ENCODE results near the gene PRIMA1.

PRIMA1 gene

GRCh38 chr14:93705513-93706156 is 82.7 kb downstream of the PRIMA1 start:
- no peak overlapping the region for H3K4me3 ChIP-seq (ENCODE audit: insufficient read depth, low read depth, low read length)

GRCh38 chr14:93703941-93704340 is 84.3 kb downstream of the PRIMA1 start:
- Histone ChIP-seq H3K4me1 (ENCODE audit: control insufficient read depth, insufficient read depth, low read length) (no peaks in the 10 kb centered on the region), H3K36me3 (ENCODE audit: control insufficient read depth, insufficient read depth, low read length) (no peaks in the 10 kb centered on the region), H3K9me3 (ENCODE audit: control insufficient read depth, low read length) (no peaks in the 10 kb centered on the region), H3K27me3 (ENCODE audit: control insufficient read depth, insufficient read depth, low read length, poor library complexity, severe bottlenecking) (no peaks in the 10 kb centered on the region), H3K4me3 (ENCODE audit: insufficient read depth, low read depth, low read length) (no peak overlapping the region), H3K27ac (ENCODE audit: insufficient read depth, low read depth, low read length, poor library complexity, severe bottlenecking) (no peak overlapping the region)
- WGBS, 2 experiments = 95 to 97% methylated on average over 5 to 6 of the region's 6 CpGs

More at GRCh38 chr14:93705513-93706156, 82.7 kb downstream of the PRIMA1 start:
- no peaks in the 10 kb centered on the region for H3K36me3 ChIP-seq (ENCODE audit: control insufficient read depth, insufficient read depth, low read length)
- 94 to 95% methylated on average over 15 of the region's 15 CpGs for WGBS, 2 experiments
- no peak overlapping the region for H3K27ac ChIP-seq (ENCODE audit: insufficient read depth, low read depth, low read length, poor library complexity, severe bottlenecking)
- H3K4me1 ChIP-seq (ENCODE audit: control insufficient read depth, insufficient read depth, low read length) = no peaks in the 10 kb centered on the region
- H3K9me3 ChIP-seq (ENCODE audit: control insufficient read depth, low read length) = no peaks in the 10 kb centered on the region
- H3K27me3 ChIP-seq (ENCODE audit: control insufficient read depth, insufficient read depth, low read length, poor library complexity, severe bottlenecking) = no peaks in the 10 kb centered on the region

- Histone ChIP-seq H3K9me3 (ENCODE audit: control insufficient read depth, low read length) (no peaks in the 10 kb centered on the region), H3K27me3 (ENCODE audit: control insufficient read depth, insufficient read depth, low read length, poor library complexity, severe bottlenecking) (no peaks in the 10 kb centered on the region), H3K4me3 (ENCODE audit: insufficient read depth, low read depth, low read length) (no peak overlapping the region), H3K4me1 (ENCODE audit: control insufficient read depth, insufficient read depth, low read length) (no peaks in the 10 kb centered on the region), H3K27ac (ENCODE audit: insufficient read depth, low read depth, low read length, poor library complexity, severe bottlenecking) (no peak overlapping the region), H3K36me3 (ENCODE audit: control insufficient read depth, insufficient read depth, low read length) (no peaks in the 10 kb centered on the region)
- 88 to 90% methylated on average over 6 of the region's 6 CpGs for WGBS, 2 experiments
Measured at GRCh38 chr14:93702946-93703345, 85.3 kb downstream of the PRIMA1 start.

- Histone ChIP-seq H3K4me3 (ENCODE audit: insufficient read depth, low read depth, low read length) (no peak overlapping the region), H3K4me1 (ENCODE audit: control insufficient read depth, insufficient read depth, low read length) (no peaks in the 10 kb centered on the region), H3K9me3 (ENCODE audit: control insufficient read depth, low read length) (no peaks in the 10 kb centered on the region), H3K27ac (ENCODE audit: insufficient read depth, low read depth, low read length, poor library complexity, severe bottlenecking) (no peak overlapping the region), H3K27me3 (ENCODE audit: control insufficient read depth, insufficient read depth, low read length, poor library complexity, severe bottlenecking) (no peaks in the 10 kb centered on the region), H3K36me3 (ENCODE audit: control insufficient read depth, insufficient read depth, low read length) (no peaks in the 10 kb centered on the region)
- WGBS, 2 experiments = 98% methylated on average over 2 of the region's 2 CpGs
Measured at GRCh38 chr14:93701562-93701961, 86.7 kb downstream of the PRIMA1 start.

GRCh38 chr14:93700928-93701327 is 87.4 kb downstream of the PRIMA1 start:
- H3K4me1 ChIP-seq (ENCODE audit: control insufficient read depth, insufficient read depth, low read length) = no peaks in the 10 kb centered on the region
- no peaks in the 10 kb centered on the region for H3K27me3 ChIP-seq (ENCODE audit: control insufficient read depth, insufficient read depth, low read length, poor library complexity, severe bottlenecking)
- no peaks in the 10 kb centered on the region for H3K36me3 ChIP-seq (ENCODE audit: control insufficient read depth, insufficient read depth, low read length)
- H3K27ac ChIP-seq (ENCODE audit: insufficient read depth, low read depth, low read length, poor library complexity, severe bottlenecking) = no peak overlapping the region
- no peak overlapping the region for H3K4me3 ChIP-seq (ENCODE audit: insufficient read depth, low read depth, low read length)
- H3K9me3 ChIP-seq (ENCODE audit: control insufficient read depth, low read length) = no peaks in the 10 kb centered on the region

GRCh38 chr14:93693914-93694313 is 94.4 kb downstream of the PRIMA1 start:
- H3K27me3 ChIP-seq (ENCODE audit: control insufficient read depth, insufficient read depth, low read length, poor library complexity, severe bottlenecking) = no peaks in the 10 kb centered on the region
- WGBS, 2 experiments = 6 to 15% methylated on average over 6 of the region's 6 CpGs
- peak overlapping the region; percentile 65 for H3K27ac ChIP-seq (ENCODE audit: insufficient read depth, low read depth, low read length, poor library complexity, severe bottlenecking)
- peaks cover 29% of the 10 kb centered on the region for H3K4me1 ChIP-seq (ENCODE audit: control insufficient read depth, insufficient read depth, low read length)
- H3K36me3 ChIP-seq (ENCODE audit: control insufficient read depth, insufficient read depth, low read length) = no peaks in the 10 kb centered on the region
- no peaks in the 10 kb centered on the region for H3K9me3 ChIP-seq (ENCODE audit: control insufficient read depth, low read length)
- H3K4me3 ChIP-seq (ENCODE audit: insufficient read depth, low read depth, low read length) = no peak overlapping the region

GRCh38 chr14:93691042-93691780 is 97.1 kb downstream of the PRIMA1 start:
- 92 to 93% methylated on average over 16 of the region's 16 CpGs for WGBS, 2 experiments
- Histone ChIP-seq H3K4me1 (ENCODE audit: control insufficient read depth, insufficient read depth, low read length) (peaks cover 40% of the 10 kb centered on the region), H3K27me3 (ENCODE audit: control insufficient read depth, insufficient read depth, low read length, poor library complexity, severe bottlenecking) (no peaks in the 10 kb centered on the region), H3K27ac (ENCODE audit: insufficient read depth, low read depth, low read length, poor library complexity, severe bottlenecking) (no peak overlapping the region), H3K9me3 (ENCODE audit: control insufficient read depth, low read length) (no peaks in the 10 kb centered on the region), H3K4me3 (ENCODE audit: insufficient read depth, low read depth, low read length) (no peak overlapping the region), H3K36me3 (ENCODE audit: control insufficient read depth, insufficient read depth, low read length) (no peaks in the 10 kb centered on the region)

- Histone ChIP-seq H3K27me3 (ENCODE audit: control insufficient read depth, insufficient read depth, low read length, poor library complexity, severe bottlenecking) (no peaks in the 10 kb centered on the region), H3K27ac (ENCODE audit: insufficient read depth, low read depth, low read length, poor library complexity, severe bottlenecking) (peak overlapping the region; percentile 6), H3K4me1 (ENCODE audit: control insufficient read depth, insufficient read depth, low read length) (peaks cover 48% of the 10 kb centered on the region), H3K36me3 (ENCODE audit: control insufficient read depth, insufficient read depth, low read length) (no peaks in the 10 kb centered on the region), H3K4me3 (ENCODE audit: insufficient read depth, low read depth, low read length) (no peak overlapping the region), H3K9me3 (ENCODE audit: control insufficient read depth, low read length) (no peaks in the 10 kb centered on the region)
- 81 to 83% methylated on average over 6 of the region's 6 CpGs for WGBS, 2 experiments
Measured at GRCh38 chr14:93690146-93690545, 98.1 kb downstream of the PRIMA1 start.

DNA sequence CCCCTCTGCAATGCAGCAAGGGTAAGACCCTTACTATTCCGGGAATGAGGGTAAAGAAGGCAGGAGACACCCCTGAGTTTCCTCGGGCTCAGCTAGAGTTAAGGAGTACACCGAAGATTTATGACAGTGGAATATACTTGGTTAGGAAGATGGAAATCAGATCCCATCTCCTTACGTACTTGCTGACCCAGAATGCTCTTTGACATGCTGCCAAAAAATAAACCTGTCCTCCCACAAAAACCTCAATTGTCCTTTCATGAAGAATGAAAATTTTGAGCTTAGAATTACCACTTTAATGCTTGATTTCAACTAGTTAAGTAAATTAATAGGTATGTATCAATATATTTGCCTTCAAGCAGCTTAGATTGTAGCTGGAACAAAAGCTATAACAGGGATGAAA is 99.5 kb downstream of the PRIMA1 start:
- no peak overlapping the region for H3K4me3 ChIP-seq (ENCODE audit: insufficient read depth, low read depth, low read length)
- WGBS, 2 experiments = 51 to 61% methylated on average over 3 to 4 of the region's 4 CpGs
- H3K36me3 ChIP-seq (ENCODE audit: control insufficient read depth, insufficient read depth, low read length) = no peaks in the 10 kb centered on the region
- H3K4me1 ChIP-seq (ENCODE audit: control insufficient read depth, insufficient read depth, low read length) = peaks cover 42% of the 10 kb centered on the region
- peak overlapping the region; percentile 76 for H3K27ac ChIP-seq (ENCODE audit: insufficient read depth, low read depth, low read length, poor library complexity, severe bottlenecking)
- no peaks in the 10 kb centered on the region for H3K27me3 ChIP-seq (ENCODE audit: control insufficient read depth, insufficient read depth, low read length, poor library complexity, severe bottlenecking)
- no peaks in the 10 kb centered on the region for H3K9me3 ChIP-seq (ENCODE audit: control insufficient read depth, low read length)

DNA sequence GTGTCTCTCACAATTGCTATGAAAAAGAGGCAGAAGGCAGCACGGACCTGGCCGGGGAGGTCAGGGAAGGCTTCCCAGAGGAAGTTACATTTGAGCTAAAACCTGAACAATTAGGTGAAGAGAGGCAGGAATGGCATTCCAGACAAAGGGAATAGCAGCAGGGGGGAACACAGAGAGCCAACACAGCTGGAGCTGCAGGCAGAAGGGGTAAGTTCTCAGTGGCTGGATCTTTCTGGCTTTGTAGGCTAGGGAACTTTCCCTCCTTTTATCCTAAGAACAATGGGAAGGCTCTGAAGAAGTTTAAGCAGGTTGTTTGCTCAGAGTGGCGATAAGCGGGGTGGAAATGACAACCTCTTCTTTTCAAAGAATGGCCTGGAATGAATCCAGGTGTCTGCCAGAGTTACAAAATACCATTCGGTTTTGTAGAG is 100.0 kb downstream of the PRIMA1 start:
- H3K27ac ChIP-seq (ENCODE audit: insufficient read depth, low read depth, low read length, poor library complexity, severe bottlenecking) = peak overlapping the region; percentile 76
- no peaks in the 10 kb centered on the region for H3K9me3 ChIP-seq (ENCODE audit: control insufficient read depth, low read length)
- no peak overlapping the region for H3K4me3 ChIP-seq (ENCODE audit: insufficient read depth, low read depth, low read length)
- no peaks in the 10 kb centered on the region for H3K27me3 ChIP-seq (ENCODE audit: control insufficient read depth, insufficient read depth, low read length, poor library complexity, severe bottlenecking)
- peaks cover 42% of the 10 kb centered on the region for H3K4me1 ChIP-seq (ENCODE audit: control insufficient read depth, insufficient read depth, low read length)
- WGBS, 2 experiments = 3% methylated on average over 5 of the region's 5 CpGs
- no peaks in the 10 kb centered on the region for H3K36me3 ChIP-seq (ENCODE audit: control insufficient read depth, insufficient read depth, low read length)
